Measurements from ENCODE around the gene GLB1L2.

- no peak for TF ChIP-seq POLR2A (IDR thresholded peaks at IDR 0.05)
- TF ChIP-seq CTCF (IDR thresholded peaks at IDR 0.05 in 8 of 11, conservative IDR thresholded peaks at IDR 0.05 in 3 of 11) = no peak
Observed at GRCh38 chr11:134350381-134350780, 18.6 kb downstream of the GLB1L2 start.

All from spleen (tissue), 7 donors.